ENCODE data around the gene ARID3A. TPM values are rescaled to one million over a fixed set of nuclear protein-coding genes. Genes with fewer than 3 reads are reported as not detected.

ARID3A gene
- total RNA-seq, 1 donor from 2014 or later: 2.6 TPM

- H3K4me3 ChIP-seq (ENCODE audit: low read length in 3 of 3): no peak overlapping the region
- no peaks in the 10 kb centered on the region for H3K9me3 ChIP-seq (ENCODE audit: control insufficient read depth in 3 of 3, low read length in 3 of 3)
- H3K9ac ChIP-seq (ENCODE audit: low read depth in 1 of 3, low read length in 3 of 3): no peak overlapping the region
- no peaks in the 10 kb centered on the region for H3K4me1 ChIP-seq (ENCODE audit: control insufficient read depth in 3 of 3, insufficient read depth in 3 of 3, low read length in 3 of 3)
- H3K36me3 ChIP-seq (ENCODE audit: control insufficient read depth in 3 of 3, insufficient read depth in 3 of 3, low read length in 3 of 3): peaks cover 0 to 9% (median 4%) of the 10 kb centered on the region in 3 donors
- H3K27me3 ChIP-seq (ENCODE audit: control insufficient read depth in 3 of 3, insufficient read depth in 3 of 3, low read length in 3 of 3): no peaks in the 10 kb centered on the region
- H3K27ac ChIP-seq (ENCODE audit: low read depth, low read length): no peak overlapping the region
Measured at GRCh38 chr19:901216-902092, 24.4 kb upstream of the ARID3A start.

DNA sequence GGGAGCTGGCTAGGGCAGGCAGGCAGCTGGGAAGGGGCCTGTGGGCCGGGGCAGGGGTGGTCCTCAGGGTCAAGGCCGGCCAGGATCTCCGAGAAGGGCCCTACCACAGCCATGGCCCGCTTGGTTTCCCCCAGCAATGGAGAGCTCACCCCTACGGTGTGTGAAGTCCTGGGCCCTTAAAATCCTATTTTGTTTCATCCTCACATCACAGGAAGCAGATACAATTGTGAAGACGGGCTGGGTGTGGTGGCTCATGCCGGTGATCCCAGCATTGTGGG lies 23.8 kb upstream of the ARID3A start:
- Histone ChIP-seq H3K27ac (ENCODE audit: low read depth, low read length) (no peak overlapping the region), H3K9ac (ENCODE audit: low read depth in 1 of 3, low read length in 3 of 3) (no peak overlapping the region), H3K27me3 (ENCODE audit: control insufficient read depth in 3 of 3, insufficient read depth in 3 of 3, low read length in 3 of 3) (no peaks in the 10 kb centered on the region), H3K36me3 (ENCODE audit: control insufficient read depth in 3 of 3, insufficient read depth in 3 of 3, low read length in 3 of 3) (peaks cover 0 to 9% (median 4%) of the 10 kb centered on the region in 3 donors), H3K9me3 (ENCODE audit: control insufficient read depth in 3 of 3, low read length in 3 of 3) (no peaks in the 10 kb centered on the region), H3K4me3 (ENCODE audit: low read length in 3 of 3) (no peak overlapping the region), H3K4me1 (ENCODE audit: control insufficient read depth in 3 of 3, insufficient read depth in 3 of 3, low read length in 3 of 3) (no peaks in the 10 kb centered on the region)

DNA sequence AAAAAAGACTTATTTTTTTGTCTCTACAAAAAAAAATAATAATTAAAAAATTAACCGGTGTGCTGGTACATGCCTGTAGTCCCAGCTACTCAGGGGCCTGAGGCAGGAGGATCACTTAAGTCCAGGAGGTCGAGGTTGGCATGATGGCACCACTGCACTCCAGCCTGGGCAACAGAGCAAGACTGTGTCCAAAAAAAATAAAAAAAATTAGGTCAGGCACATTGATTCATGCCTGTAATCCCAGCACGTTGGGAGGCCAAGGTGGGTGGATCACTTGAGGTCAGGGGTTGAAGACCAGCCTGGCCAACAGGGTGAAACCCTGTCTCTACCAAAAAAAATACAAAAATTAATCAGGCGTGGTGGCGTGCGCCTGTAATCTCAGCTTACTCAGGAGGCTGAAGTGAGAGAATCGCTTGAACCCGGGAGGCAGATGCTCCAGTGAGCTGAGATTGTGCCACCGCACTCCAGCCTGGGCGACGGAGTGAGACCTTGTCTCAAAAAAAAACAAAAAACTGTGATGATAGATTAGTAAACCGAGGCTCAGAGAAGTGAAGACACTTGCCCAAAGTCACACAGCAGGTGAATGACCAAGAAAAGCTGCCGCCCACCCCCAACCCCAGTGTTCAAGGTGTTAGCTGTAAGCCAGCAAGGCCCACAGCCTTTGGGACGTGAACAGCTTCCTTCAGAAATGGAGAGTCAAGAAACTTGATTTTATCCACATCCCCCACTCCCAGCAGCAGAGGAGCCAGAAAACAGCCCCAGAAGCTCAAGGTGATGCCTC lies 23.2 kb upstream of the ARID3A start:
- Histone ChIP-seq H3K36me3 (ENCODE audit: control insufficient read depth in 3 of 3, insufficient read depth in 3 of 3, low read length in 3 of 3) (peaks cover 0 to 7% (median 4%) of the 10 kb centered on the region in 3 donors), H3K9ac (ENCODE audit: low read depth in 1 of 3, low read length in 3 of 3) (no peak overlapping the region), H3K27ac (ENCODE audit: low read depth, low read length) (no peak overlapping the region), H3K4me1 (ENCODE audit: control insufficient read depth in 3 of 3, insufficient read depth in 3 of 3, low read length in 3 of 3) (no peaks in the 10 kb centered on the region), H3K27me3 (ENCODE audit: control insufficient read depth in 3 of 3, insufficient read depth in 3 of 3, low read length in 3 of 3) (no peaks in the 10 kb centered on the region), H3K4me3 (ENCODE audit: low read length in 3 of 3) (no peak overlapping the region), H3K9me3 (ENCODE audit: control insufficient read depth in 3 of 3, low read length in 3 of 3) (no peaks in the 10 kb centered on the region)

DNA sequence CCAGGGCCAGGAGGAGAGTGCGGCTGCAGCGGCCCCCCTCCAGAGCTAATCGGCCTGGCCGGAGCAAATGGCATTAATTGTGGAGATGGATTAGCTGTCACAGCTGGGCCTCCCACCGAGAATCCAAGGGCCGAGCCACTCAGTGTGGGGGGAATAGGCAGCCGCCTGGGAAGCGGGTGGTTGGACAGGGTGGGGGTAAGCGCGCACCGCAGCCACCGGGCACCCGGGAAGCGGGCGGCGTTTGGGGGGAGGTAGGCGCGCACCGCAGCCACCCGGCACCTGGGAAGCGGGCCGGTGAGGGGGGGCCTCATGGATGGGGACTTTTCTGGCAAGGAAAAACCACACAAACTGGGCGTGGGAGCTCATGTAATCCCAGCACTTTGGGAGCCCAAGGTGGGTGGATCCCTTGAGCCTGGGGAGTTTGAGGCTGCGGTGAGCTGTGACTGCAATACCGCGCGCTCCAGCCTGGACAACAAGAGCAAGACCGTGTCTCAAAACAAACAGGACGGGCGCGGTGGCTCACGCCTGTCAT lies 22.5 kb upstream of the ARID3A start:
- H3K4me1 ChIP-seq (ENCODE audit: control insufficient read depth in 3 of 3, insufficient read depth in 3 of 3, low read length in 3 of 3): no peaks in the 10 kb centered on the region
- no peaks in the 10 kb centered on the region for H3K9me3 ChIP-seq (ENCODE audit: control insufficient read depth in 3 of 3, low read length in 3 of 3)
- peaks cover 0 to 7% (median 4%) of the 10 kb centered on the region in 3 donors for H3K36me3 ChIP-seq (ENCODE audit: control insufficient read depth in 3 of 3, insufficient read depth in 3 of 3, low read length in 3 of 3)
- no peak overlapping the region for H3K9ac ChIP-seq (ENCODE audit: low read depth in 1 of 3, low read length in 3 of 3)
- no peak overlapping the region for H3K4me3 ChIP-seq (ENCODE audit: low read length in 3 of 3)
- H3K27me3 ChIP-seq (ENCODE audit: control insufficient read depth in 3 of 3, insufficient read depth in 3 of 3, low read length in 3 of 3): no peaks in the 10 kb centered on the region
- H3K27ac ChIP-seq (ENCODE audit: low read depth, low read length): no peak overlapping the region

DNA sequence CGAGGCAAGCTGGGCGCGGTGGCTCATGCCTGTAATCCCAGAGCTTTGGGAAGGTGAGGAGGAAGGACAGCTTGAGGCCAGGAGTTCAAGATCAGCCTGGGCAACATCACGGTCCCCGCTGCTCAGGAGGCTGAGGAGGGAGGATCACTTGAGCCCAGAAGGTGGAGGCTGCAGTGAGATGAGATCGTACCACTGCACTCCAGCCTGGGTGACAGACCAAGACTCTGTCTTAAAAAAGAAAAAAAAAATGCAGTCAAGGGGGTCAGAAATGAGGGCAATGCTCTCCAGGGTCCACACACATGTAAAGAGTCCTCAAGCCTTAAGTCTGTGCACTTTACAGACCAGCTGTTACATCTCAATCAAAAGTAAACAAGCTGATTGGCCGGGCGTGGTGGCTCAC lies 21.3 kb upstream of the ARID3A start:
- peaks cover 0 to 3% (median 0%) of the 10 kb centered on the region in 3 donors for H3K36me3 ChIP-seq (ENCODE audit: control insufficient read depth in 3 of 3, insufficient read depth in 3 of 3, low read length in 3 of 3)
- no peak overlapping the region for H3K27ac ChIP-seq (ENCODE audit: low read depth, low read length)
- no peak overlapping the region for H3K4me3 ChIP-seq (ENCODE audit: low read length in 3 of 3)
- H3K4me1 ChIP-seq (ENCODE audit: control insufficient read depth in 3 of 3, insufficient read depth in 3 of 3, low read length in 3 of 3): no peaks in the 10 kb centered on the region
- H3K9ac ChIP-seq (ENCODE audit: low read depth in 1 of 3, low read length in 3 of 3): no peak overlapping the region
- H3K9me3 ChIP-seq (ENCODE audit: control insufficient read depth in 3 of 3, low read length in 3 of 3): no peaks in the 10 kb centered on the region
- no peaks in the 10 kb centered on the region for H3K27me3 ChIP-seq (ENCODE audit: control insufficient read depth in 3 of 3, insufficient read depth in 3 of 3, low read length in 3 of 3)

GRCh38 chr19:906480-906879 lies 19.4 kb upstream of the ARID3A start:
- Histone ChIP-seq H3K4me1 (ENCODE audit: control insufficient read depth in 3 of 3, insufficient read depth in 3 of 3, low read length in 3 of 3) (no peaks in the 10 kb centered on the region), H3K9ac (ENCODE audit: low read depth in 1 of 3, low read length in 3 of 3) (no peak overlapping the region), H3K27ac (ENCODE audit: low read depth, low read length) (no peak overlapping the region), H3K36me3 (ENCODE audit: control insufficient read depth in 3 of 3, insufficient read depth in 3 of 3, low read length in 3 of 3) (no peaks in the 10 kb centered on the region), H3K9me3 (ENCODE audit: control insufficient read depth in 3 of 3, low read length in 3 of 3) (no peaks in the 10 kb centered on the region), H3K27me3 (ENCODE audit: control insufficient read depth in 3 of 3, insufficient read depth in 3 of 3, low read length in 3 of 3) (no peaks in the 10 kb centered on the region), H3K4me3 (ENCODE audit: low read length in 3 of 3) (no peak overlapping the region)

DNA sequence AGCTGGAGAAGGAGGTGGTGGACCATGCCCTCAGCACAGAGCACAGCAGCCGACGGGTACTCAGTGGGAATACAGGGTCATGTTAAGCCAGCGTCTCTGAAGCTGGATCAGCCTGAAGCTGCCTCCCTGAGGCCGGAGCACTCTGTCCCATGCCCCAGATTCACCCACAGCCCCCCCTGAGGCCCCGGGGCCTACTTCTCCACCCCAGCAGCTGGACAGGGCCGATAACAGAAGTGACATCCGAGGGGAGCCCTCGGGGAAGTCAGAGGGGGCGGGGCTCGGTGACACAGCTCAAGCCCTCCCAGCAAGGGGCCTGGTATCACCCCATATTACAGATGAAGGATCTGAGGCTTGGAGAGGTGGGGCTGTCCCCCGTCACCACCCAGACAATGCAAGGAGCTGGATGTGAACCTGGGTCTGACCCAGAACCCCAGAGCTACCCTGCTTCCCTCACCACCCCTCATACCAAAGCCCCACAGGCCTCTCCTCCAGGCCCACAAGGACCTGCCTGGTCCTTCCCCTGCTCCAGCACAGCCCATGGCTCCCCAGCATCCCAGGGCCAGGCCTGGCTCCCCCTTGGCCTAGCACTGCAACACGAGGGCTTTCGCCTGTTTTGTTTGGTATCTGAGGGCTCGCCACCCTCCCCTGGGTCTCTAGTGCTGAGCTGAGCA lies 18.5 kb upstream of the ARID3A start:
- Histone ChIP-seq H3K9ac (ENCODE audit: low read depth in 1 of 3, low read length in 3 of 3) (no peak overlapping the region), H3K27ac (ENCODE audit: low read depth, low read length) (no peak overlapping the region), H3K27me3 (ENCODE audit: control insufficient read depth in 3 of 3, insufficient read depth in 3 of 3, low read length in 3 of 3) (no peaks in the 10 kb centered on the region), H3K4me1 (ENCODE audit: control insufficient read depth in 3 of 3, insufficient read depth in 3 of 3, low read length in 3 of 3) (no peaks in the 10 kb centered on the region), H3K36me3 (ENCODE audit: control insufficient read depth in 3 of 3, insufficient read depth in 3 of 3, low read length in 3 of 3) (no peaks in the 10 kb centered on the region), H3K4me3 (ENCODE audit: low read length in 3 of 3) (no peak overlapping the region), H3K9me3 (ENCODE audit: control insufficient read depth in 3 of 3, low read length in 3 of 3) (no peaks in the 10 kb centered on the region)

- Histone ChIP-seq H3K36me3 (ENCODE audit: control insufficient read depth in 3 of 3, insufficient read depth in 3 of 3, low read length in 3 of 3) (no peaks in the 10 kb centered on the region), H3K9me3 (ENCODE audit: control insufficient read depth in 3 of 3, low read length in 3 of 3) (no peaks in the 10 kb centered on the region), H3K9ac (ENCODE audit: low read depth in 1 of 3, low read length in 3 of 3) (no peak overlapping the region), H3K27me3 (ENCODE audit: control insufficient read depth in 3 of 3, insufficient read depth in 3 of 3, low read length in 3 of 3) (no peaks in the 10 kb centered on the region), H3K27ac (ENCODE audit: low read depth, low read length) (no peak overlapping the region), H3K4me3 (ENCODE audit: low read length in 3 of 3) (no peak overlapping the region), H3K4me1 (ENCODE audit: control insufficient read depth in 3 of 3, insufficient read depth in 3 of 3, low read length in 3 of 3) (peaks cover 4 to 5% (median 5%) of the 10 kb centered on the region in 3 donors)
Measured at GRCh38 chr19:911197-912033, 14.4 kb upstream of the ARID3A start.

Data from skeletal muscle tissue (tissue), 4 donors.